NCI-H1694 treated with DMSO at 0.1 percent for 48 hours (cell line): ENCODE measurements around the gene ZNF8.
"Not testable (repeated sequence)": the region's sequence is repeated elsewhere in the genome, so short reads cannot be mapped to it uniquely, and the experiment has no call there.

ENCODE experiments used
- DNase-seq: peaks from one replicate; lab custom pipeline; 2025; lab: John Stamatoyannopoulos, UW

Gene ZNF8

DNA sequence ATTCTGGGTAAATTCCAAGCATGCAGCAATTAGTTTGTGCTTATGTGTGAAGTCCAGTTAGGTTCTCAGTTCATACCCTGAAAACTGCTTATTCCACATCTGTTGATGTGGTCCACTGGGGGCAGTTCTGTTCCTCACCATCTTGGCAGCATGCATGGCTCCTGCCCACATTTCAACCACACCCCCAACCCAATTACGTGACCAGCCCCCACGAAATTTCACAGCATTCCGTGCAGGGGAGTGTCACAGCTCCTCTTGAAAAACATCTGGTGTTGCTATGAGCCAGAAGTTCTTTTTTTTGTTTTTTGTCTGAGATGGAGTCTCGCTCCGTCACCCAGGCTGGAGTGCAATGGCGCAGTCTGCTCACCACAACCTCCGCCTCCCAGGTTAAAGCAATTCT is 17.3 kb downstream of the ZNF8 start:
- no peak for DNase-seq

GRCh38 chr19:58300620-58301019 is 21.9 kb downstream of the ZNF8 start:
- DNase-seq: no peak

DNA sequence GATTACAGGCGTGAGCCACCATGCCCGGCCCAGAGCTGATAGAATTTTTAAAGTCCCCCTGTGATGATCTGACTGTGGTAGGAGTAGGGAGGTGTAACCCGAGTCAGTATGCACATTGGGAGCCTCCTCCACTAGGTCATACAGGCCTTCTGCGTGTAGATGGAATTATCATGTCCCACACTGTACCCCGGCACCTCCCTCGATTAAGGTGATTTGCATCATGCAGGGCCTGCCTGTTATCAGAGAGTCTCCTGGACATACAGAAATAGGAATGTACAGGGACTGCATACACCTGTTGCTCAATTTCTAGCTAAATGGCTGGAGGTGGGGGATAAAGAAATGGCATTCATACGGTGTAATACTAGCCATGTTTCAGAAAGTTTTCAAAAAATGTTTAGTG is 25.5 kb downstream of the ZNF8 start:
- no peak for DNase-seq

- no peak for DNase-seq
These were observed 26.0 kb downstream of the ZNF8 start for GRCh38 chr19:58304748-58305064.

GRCh38 chr19:58305065-58305931 is 26.5 kb downstream of the ZNF8 start, which contains the start of gene ERVK3-1:
Gene ERVK3-1, plus strand, starts transcription at chr19:58305377. Its CDS starts 6,792 bp downstream, at chr19:58312169.
- DNase-seq: peak; percentile 96

GRCh38 chr19:58305932-58306323 is 27.2 kb downstream of the ZNF8 start:
- no peak for DNase-seq

DNA sequence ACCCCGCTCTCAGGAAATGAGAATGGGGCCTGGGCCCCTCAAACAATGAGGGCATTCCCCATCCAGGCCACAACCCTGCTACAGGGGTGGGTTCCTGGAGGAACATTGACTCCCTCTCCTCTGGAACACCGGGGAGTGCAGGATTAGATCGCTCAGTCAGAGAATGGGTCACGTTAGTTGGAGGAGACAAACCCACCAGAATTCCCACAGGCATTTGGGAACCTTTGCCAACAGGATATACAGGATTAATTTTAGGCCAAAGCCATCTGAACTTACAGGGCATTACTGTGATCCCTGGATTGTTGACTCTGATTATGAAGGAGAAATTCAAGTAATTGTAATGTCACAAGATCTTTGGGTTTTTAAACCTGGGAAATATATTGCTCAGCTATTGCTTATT is 29.0 kb downstream of the ZNF8 start:
- DNase-seq: no peak

- DNase-seq: not testable (repeated sequence)
These were observed 31.9 kb downstream of the ZNF8 start for GRCh38 chr19:58310685-58311084.

DNA sequence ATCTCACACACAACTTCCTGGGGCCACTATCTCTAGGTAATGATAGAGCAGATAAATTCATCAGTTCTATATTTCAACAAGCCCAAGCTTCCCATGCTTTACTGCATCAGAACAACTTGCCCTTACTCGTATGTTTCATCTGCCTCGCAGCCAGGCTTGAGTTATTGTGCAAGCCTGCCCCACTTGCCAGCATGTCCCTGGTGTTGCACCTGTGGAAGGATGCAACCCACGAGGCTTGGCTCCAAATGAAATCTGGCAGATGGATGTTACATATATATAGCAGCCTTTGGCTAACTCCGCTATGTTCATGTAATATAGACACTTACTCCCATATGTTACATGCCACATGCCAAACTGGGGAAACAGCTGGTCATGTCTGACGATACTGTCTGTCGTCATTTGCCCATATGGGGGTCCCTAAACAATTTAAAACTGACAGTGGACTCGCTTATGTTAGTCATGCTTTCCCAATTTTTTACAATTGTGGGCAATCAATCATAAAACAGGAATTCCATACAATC is 32.6 kb downstream of the ZNF8 start:
- DNase-seq: peak; percentile 33

DNA sequence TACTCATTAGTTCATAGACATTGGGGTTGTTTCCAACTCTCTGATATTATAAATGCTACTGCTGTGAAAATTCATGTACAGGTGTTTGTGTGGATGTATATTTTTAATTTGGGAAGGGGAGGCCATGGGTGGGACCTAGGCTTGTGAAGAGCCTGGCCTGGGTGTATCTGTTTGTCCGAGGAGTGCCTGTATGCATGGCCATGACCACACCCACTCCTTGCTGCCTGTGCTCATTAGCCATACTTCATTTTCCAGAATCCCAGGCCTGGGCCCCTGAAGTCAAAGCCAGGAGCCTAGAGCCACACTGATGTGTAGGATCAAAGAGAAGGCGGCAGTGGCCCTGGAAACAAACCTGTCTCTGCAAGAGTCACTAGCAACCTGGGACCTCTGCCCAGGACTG is 36.8 kb downstream of the ZNF8 start:
- DNase-seq: no peak

GRCh38 chr19:58317476-58318072 is 38.8 kb downstream of the ZNF8 start:
- no peak for DNase-seq

DNA sequence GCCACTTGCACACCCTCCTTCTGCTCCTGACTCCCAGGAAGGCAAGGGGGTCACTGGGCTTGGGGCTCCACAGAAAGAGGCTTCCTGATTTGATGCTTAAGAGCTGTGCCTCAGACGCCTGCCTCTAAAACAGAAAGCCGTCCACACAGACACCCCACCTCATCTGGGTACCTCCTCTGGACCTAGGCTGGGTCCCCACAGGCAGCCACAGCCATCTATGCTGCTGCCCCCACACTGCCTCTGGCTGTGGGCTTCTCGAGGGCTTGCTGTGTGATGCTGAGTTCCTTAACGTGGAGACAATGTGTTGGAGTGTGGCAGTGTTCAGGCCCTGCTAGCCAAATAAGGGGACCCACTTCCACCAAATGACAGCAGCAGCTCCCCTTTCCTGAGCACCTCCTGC is 39.5 kb downstream of the ZNF8 start:
- DNase-seq: no peak

GRCh38 chr19:58319241-58319640 is 40.5 kb downstream of the ZNF8 start:
- DNase-seq: no peak

- DNase-seq: no peak
These were observed 46.7 kb downstream of the ZNF8 start for GRCh38 chr19:58325311-58326022.

GRCh38 chr19:58326501-58326913 is 47.8 kb downstream of the ZNF8 start:
- DNase-seq: no peak

DNA sequence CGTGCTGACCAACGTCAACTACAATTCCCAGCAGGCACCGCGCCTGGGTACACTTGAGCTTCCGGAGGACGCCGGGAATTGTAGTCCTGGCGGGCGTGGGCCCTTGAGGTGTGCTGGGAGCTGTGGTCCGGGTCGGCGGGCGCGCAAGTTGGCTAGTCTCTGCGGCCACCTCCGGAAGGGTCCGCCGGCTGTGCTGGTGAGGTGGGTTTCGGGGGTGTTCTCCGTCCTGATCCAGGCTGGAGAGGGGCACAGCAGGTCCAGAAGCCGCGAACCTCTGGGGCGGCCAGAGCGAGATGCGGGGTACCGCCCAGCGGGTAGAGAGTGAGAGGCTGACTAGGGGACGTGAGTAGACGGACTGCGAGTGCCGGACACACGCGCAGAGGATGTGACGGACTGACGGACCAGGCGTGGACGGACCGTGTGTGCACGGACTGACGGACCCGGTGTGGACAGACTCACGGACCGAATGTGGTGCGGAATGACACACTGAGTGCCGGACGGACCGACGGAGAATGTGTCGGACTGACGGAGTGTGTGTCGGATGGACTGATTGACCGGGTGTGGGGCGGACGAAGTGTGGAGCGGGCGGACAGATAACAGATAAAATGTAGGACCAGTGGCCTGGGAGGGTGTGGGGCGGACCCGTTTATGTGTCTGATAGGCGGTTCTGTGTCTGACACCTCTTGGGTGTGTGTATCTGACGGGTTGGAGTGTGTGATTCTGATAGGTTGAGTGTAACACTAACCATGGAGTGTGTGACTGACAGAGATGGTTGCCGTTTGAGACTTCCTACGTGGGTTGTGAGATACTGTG is 48.4 kb downstream of the ZNF8 start, which contains the start of gene ZSCAN22:
Gene ZSCAN22, plus strand, starts transcription at position 81 of the 813 bp plus-strand sequence. CDS start 7,809 bp downstream, outside the sequence.
- peak; percentile 90 for DNase-seq

DNA sequence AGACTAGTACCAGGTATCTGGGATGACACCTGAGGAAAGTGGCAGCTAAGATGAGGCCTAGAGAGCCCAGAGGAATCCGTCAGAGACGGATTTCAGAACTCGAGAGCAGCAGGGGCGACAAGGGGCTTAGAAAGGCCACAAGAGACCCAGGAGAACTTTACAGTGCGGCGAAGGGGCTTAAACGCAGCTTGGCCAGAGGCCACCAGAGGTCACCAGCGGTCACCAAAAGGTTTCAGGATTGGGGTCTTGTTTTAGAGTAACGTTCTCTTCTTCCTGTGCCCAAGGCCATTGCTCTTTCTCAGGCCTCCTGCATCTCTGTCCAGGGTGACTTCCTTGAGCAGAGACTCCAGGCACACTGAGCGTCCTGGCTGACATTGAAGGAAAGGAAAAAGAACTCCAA is 50.2 kb downstream of the ZNF8 start:
- no peak for DNase-seq

- no peak for DNase-seq
These were observed 51.7 kb downstream of the ZNF8 start for GRCh38 chr19:58330458-58330857.

- DNase-seq: no peak
These were observed 53.9 kb downstream of the ZNF8 start for GRCh38 chr19:58332697-58333096.

DNA sequence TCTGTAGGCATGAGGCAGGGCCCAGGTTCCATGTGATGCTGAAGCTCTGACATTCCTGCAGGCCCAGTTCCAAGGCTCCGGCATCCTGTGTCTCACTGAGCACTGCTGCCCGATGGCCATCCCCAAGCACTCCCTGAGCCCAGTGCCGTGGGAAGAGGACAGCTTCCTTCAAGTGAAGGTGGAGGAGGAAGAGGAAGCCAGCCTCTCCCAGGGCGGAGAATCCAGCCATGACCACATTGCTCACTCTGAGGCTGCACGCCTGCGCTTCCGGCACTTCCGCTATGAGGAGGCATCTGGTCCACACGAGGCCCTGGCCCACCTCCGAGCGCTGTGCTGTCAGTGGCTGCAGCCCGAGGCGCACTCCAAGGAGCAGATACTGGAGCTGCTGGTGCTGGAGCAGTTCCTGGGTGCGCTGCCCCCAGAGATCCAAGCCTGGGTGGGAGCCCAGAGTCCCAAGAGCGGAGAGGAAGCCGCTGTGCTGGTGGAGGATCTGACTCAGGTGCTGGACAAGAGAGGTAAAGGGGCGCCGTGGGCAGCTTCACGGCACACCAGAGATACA is 56.0 kb downstream of the ZNF8 start:
- no peak for DNase-seq

DNA sequence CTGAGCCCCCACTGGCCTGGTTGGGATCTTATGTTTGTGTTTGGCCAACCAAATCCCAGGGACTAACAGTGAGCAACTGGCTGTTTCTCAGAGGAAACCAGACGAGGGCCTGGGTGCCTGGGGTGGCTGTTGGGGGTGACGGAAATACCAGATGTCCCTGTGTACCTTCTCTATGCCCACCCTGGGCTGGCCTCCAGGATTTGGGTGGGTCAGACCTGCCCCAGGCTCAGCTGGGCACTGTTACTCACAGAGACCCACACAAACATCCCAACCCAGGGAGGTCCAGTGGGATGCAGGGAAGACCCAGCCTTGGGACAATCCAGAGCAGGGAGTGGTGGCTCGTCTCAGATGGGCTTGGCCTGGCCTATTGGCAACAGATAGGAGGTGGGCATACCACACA is 56.9 kb downstream of the ZNF8 start:
- DNase-seq: no peak
